ENCODE data around the gene RIMS4.

DNA sequence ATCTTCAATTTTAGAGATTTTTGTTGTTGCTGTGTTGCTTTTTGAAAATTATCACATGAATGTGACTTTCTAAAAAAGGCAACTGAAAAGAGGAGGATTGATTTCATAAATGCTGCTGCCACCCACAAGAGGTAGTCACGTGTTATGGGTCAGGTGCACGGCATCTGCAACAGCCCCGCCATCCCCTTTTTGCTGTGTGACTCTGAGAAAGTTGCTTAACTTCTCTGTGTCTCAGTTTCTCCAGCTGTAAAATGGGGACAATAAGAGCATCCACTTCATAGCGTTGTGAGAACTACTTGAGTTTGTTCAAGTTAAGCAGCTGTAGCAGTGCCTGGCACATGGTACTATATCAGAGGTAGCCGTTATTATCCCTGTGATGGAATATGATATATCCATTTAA, 84.5 kb downstream of the RIMS4 start:
- TF ChIP-seq POLR2A (IDR thresholded peaks at IDR 0.05), result no peak
- TF ChIP-seq, protein P1, sequence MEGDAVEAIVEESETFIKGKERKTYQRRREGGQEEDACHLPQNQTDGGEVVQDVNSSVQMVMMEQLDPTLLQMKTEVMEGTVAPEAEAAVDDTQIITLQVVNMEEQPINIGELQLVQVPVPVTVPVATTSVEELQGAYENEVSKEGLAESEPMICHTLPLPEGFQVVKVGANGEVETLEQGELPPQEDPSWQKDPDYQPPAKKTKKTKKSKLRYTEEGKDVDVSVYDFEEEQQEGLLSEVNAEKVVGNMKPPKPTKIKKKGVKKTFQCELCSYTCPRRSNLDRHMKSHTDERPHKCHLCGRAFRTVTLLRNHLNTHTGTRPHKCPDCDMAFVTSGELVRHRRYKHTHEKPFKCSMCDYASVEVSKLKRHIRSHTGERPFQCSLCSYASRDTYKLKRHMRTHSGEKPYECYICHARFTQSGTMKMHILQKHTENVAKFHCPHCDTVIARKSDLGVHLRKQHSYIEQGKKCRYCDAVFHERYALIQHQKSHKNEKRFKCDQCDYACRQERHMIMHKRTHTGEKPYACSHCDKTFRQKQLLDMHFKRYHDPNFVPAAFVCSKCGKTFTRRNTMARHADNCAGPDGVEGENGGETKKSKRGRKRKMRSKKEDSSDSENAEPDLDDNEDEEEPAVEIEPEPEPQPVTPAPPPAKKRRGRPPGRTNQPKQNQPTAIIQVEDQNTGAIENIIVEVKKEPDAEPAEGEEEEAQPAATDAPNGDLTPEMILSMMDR (IDR thresholded peaks at IDR 0.05), result no peak
